Heart left ventricle (tissue), 13 donors: ENCODE data around the gene NOL3.
A peak's percentile ranks its signal among the peaks of the same experiment; 100 is the strongest.

ENCODE experiments used
- POLR2A ChIP-seq, 2 donors: fragments of 450-650 bp; IDR thresholded peaks; one replicate each; pipeline ENCODE4 v1.6.1; 2017; ENCODE audit warnings: antibody characterized with exemption in 2 of 2, mild to moderate bottlenecking in 2 of 2, moderate library complexity in 2 of 2
- TF ChIP-seq, protein P1 (sequence below), 12 donors: fragments of 200-600 bp; sonication (generic) in 4 of 12; IDR thresholded peaks; one replicate each; pipeline versions ENCODE4 v1.5.0 to v1.8.0; 2018 to 2022; ENCODE audit warnings: antibody characterized with exemption in 12 of 12, mild to moderate bottlenecking in 5 of 12
- donor health status: ischemic (EF 13 %, LVEDD 7.1; RV severe dilation, severe dysfunction).
- donor health status: DM: no; HTN: yes; CAD: no.
- donor health status: DM: no; HTN: no; CAD: no.
- donor health status: ischemic (EF 25% LVEDD 6.9; RV normal size, moderate dysfunction).
- donor health status: ischemic (EF 25% LVEDD 5.7; RV mildly dilated, moderate dysfunction).
- donor health status: ischemic (EF 35%, LVEDD 5.7; RV mildly dilated, moderate dysfunction).
- donor health status: nonischemic (EF 11% LVEDD 7.7; RV severe dilation, severe dysfunction).
- donor health status: DM: yes; HTN: yes; CAD: no.
- donor health status: PGD.
- donor health status: ischemic (EF 29% LVEDD 5.4; RV normal size, mild dysfunction).
- donor health status: nonischemic (EF 23%, LVEDD 6.1; RV moderate dilation, normal function).

DNA sequence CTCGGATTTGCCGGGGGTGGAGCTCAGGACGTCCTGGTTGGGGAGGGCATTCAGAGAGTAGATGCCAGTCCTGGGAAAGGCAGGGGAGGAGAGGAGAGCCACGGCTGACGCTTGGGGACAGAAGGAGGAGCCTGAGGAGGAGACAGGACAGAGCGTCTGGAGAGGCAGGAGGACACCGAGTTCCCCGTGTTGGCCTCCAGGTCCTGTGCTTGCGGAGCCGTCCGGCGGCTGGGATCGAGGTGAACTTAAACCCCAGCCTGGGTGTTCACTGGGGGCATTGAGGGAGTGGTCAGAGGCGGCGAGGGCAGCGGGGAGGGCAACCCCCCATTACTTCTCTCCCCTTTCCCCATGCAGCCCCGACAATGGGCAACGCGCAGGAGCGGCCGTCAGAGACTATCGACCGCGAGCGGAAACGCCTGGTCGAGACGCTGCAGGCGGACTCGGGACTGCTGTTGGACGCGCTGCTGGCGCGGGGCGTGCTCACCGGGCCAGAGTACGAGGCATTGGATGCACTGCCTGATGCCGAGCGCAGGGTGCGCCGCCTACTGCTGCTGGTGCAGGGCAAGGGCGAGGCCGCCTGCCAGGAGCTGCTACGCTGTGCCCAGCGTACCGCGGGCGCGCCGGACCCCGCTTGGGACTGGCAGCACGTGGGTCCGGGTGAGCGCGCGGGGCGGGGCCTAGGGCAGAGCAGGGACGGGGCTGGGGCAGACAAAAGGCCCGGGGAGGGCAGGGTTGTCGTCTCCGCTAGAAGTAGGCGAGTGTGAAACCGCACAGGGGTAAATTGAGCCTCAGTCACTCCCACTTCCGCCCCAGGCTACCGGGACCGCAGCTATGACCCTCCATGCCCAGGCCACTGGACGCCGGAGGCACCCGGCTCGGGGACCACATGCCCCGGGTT is 3.7 kb downstream of the NOL3 start:
- TF ChIP-seq, protein P1, sequence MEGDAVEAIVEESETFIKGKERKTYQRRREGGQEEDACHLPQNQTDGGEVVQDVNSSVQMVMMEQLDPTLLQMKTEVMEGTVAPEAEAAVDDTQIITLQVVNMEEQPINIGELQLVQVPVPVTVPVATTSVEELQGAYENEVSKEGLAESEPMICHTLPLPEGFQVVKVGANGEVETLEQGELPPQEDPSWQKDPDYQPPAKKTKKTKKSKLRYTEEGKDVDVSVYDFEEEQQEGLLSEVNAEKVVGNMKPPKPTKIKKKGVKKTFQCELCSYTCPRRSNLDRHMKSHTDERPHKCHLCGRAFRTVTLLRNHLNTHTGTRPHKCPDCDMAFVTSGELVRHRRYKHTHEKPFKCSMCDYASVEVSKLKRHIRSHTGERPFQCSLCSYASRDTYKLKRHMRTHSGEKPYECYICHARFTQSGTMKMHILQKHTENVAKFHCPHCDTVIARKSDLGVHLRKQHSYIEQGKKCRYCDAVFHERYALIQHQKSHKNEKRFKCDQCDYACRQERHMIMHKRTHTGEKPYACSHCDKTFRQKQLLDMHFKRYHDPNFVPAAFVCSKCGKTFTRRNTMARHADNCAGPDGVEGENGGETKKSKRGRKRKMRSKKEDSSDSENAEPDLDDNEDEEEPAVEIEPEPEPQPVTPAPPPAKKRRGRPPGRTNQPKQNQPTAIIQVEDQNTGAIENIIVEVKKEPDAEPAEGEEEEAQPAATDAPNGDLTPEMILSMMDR (IDR thresholded peaks at IDR 0.05), result peak in 9 of 12 donors; percentile 11 to 50 (median 35)
- TF ChIP-seq POLR2A (IDR thresholded peaks at IDR 0.05), result peak; percentile 22 to 75
